ENCODE measurements around the gene SNW1. TPM values are rescaled to one million over a fixed set of nuclear protein-coding genes. Genes with fewer than 3 reads are reported as not detected.

Gene SNW1
- total and polyA plus RNA-seq, 2 of the 4 experiments (the other 2 are of a cell fraction): 28.2 to 30.6 TPM

DNA sequence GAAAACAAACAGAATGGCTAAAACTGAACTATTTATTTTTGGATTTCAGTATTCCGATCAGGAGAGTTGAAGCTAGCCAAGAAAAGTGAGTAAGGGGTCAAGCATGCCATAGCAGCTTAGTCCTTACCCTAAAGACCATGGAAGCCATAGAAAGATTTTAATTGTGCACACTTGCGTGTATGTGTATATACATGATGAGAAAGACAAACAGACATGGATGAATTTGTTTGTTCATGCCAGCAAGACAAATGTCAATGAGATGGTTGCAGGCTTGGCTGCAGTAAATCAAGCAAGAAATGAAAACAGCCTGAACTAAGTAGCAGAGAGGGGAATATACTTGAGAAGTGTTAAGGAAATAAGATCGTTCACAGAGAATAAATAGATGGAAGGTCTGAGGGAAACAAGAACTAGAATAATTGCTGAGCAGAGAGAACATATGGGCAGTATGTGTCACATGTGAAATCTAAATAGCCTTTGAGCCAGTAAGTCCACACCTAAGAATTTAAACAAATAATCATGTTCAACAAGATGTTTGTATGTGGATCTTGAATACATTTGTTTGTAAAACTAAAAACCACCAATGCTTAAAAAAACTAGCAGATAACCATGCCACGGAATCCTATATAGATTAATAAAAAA, 14.8 kb downstream of the SNW1 start:
- Histone ChIP-seq H4K20me1 (ENCODE audit: insufficient read depth, low read length) (peaks cover 6% of the 10 kb centered on the region; the same call in 1 of the 2 replicates), H3K4me2 (ENCODE audit: low read depth, low read length) (no peak overlapping the region), H2BK15ac (ENCODE audit: low read depth, low read length) (no peak overlapping the region), H2AFZ (replicated peaks; ENCODE audit: low read length, poor library complexity) (no peak overlapping the region), H2BK20ac (ENCODE audit: low read depth, low read length) (no peak overlapping the region), H2BK120ac (ENCODE audit: low read depth, low read length) (no peak overlapping the region), H4K8ac (ENCODE audit: low read depth in 2 of 2, low read length in 2 of 2) (no peak overlapping the region), H3K27ac (ENCODE audit: insufficient read depth, low read length) (no peak overlapping the region), H3K36me3 (ENCODE audit: control insufficient read depth, insufficient read depth, low read length) (peaks cover 31% of the 10 kb centered on the region), H3K4me3 (ENCODE audit: insufficient read depth, low read depth, low read length) (no peak overlapping the region), H3K27me3 (ENCODE audit: control insufficient read depth, insufficient read depth, low read length) (no peaks in the 10 kb centered on the region), H2BK5ac (ENCODE audit: low read depth, low read length, poor library complexity, severe bottlenecking) (no peak overlapping the region), H3K14ac (replicated peaks; ENCODE audit: low read depth, low read length) (no peak overlapping the region), H3K9me3 (ENCODE audit: control insufficient read depth, insufficient read depth, low read length) (no peaks in the 10 kb centered on the region), H3K9ac (ENCODE audit: low read depth, low read length) (no peak overlapping the region), H3K4ac (ENCODE audit: low read depth, low read length) (no peak overlapping the region), H4K5ac (ENCODE audit: low read depth, low read length) (no peak overlapping the region), H3K4me1 (ENCODE audit: control insufficient read depth, insufficient read depth, low read length) (no peaks in the 10 kb centered on the region), H2AK9ac (replicated peaks; ENCODE audit: low read depth, low read length, poor library complexity) (no peak overlapping the region), H3K18ac (ENCODE audit: low read depth, low read length) (no peak overlapping the region), H3K79me1 (ENCODE audit: low read depth in 1 of 2, low read length in 2 of 2) (peaks cover 21 to 27% of the 10 kb centered on the region in 2 experiments; a peak in 3 of 4 replicates), H3K56ac (ENCODE audit: extremely low read depth, insufficient read depth, low read length) (no peak overlapping the region), H3K9me1 (ENCODE audit: insufficient read depth, low read length) (no peaks in the 10 kb centered on the region; the same call in 1 of the 2 replicates), H2AK5ac (ENCODE audit: low read depth, low read length) (no peak overlapping the region), H4K91ac (ENCODE audit: insufficient read depth, low read depth, low read length) (no peak overlapping the region), H3K23ac (ENCODE audit: low read depth, low read length) (no peak overlapping the region)
- DNase-seq: no peak
- BruUV-seq (replicated peaks): no TSS peak
- ChIA-PET CTCF (no interaction called here), POLR2A (ENCODE audit: unreplicated experiment) (no interaction called here)
- TF ChIP-seq FOS (IDR thresholded peaks at IDR 0.05; ENCODE audit: low read depth, low read length) (no peak), RCOR1 (IDR thresholded peaks at IDR 0.05; ENCODE audit: insufficient replicate concordance, low read length) (no peak), MAFK (IDR thresholded peaks at IDR 0.05; ENCODE audit: low read depth, low read length) (no peak), CHD1 (IDR thresholded peaks at IDR 0.05; ENCODE audit: low read depth, low read length) (no peak), RAD21 (IDR thresholded peaks at IDR 0.05; ENCODE audit: low read length) (no peak), ELK1 (IDR thresholded peaks at IDR 0.05; ENCODE audit: borderline replicate concordance, low read depth, low read length) (no peak), POLR2A (IDR thresholded peaks at IDR 0.05; ENCODE audit: low read depth, low read length) (no peak), BHLHE40 (IDR thresholded peaks at IDR 0.05; ENCODE audit: low read depth, low read length) (no peak), CEBPB (IDR thresholded peaks at IDR 0.05; ENCODE audit: low read depth, low read length) (no peak), SMC3 (IDR thresholded peaks at IDR 0.05; ENCODE audit: low read depth, low read length) (no peak), NFE2L2 (IDR thresholded peaks at IDR 0.05; ENCODE audit: low read depth, low read length) (no peak), RFX5 (IDR thresholded peaks at IDR 0.05; ENCODE audit: low read depth, low read length) (no peak)
- TF ChIP-seq, protein P1, sequence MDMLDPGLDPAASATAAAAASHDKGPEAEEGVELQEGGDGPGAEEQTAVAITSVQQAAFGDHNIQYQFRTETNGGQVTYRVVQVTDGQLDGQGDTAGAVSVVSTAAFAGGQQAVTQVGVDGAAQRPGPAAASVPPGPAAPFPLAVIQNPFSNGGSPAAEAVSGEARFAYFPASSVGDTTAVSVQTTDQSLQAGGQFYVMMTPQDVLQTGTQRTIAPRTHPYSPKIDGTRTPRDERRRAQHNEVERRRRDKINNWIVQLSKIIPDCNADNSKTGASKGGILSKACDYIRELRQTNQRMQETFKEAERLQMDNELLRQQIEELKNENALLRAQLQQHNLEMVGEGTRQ (IDR thresholded peaks at IDR 0.05; ENCODE audit: low read depth, low read length): no peak
- TF ChIP-seq, protein P2, sequence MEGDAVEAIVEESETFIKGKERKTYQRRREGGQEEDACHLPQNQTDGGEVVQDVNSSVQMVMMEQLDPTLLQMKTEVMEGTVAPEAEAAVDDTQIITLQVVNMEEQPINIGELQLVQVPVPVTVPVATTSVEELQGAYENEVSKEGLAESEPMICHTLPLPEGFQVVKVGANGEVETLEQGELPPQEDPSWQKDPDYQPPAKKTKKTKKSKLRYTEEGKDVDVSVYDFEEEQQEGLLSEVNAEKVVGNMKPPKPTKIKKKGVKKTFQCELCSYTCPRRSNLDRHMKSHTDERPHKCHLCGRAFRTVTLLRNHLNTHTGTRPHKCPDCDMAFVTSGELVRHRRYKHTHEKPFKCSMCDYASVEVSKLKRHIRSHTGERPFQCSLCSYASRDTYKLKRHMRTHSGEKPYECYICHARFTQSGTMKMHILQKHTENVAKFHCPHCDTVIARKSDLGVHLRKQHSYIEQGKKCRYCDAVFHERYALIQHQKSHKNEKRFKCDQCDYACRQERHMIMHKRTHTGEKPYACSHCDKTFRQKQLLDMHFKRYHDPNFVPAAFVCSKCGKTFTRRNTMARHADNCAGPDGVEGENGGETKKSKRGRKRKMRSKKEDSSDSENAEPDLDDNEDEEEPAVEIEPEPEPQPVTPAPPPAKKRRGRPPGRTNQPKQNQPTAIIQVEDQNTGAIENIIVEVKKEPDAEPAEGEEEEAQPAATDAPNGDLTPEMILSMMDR (conservative IDR thresholded peaks at IDR 0.05; ENCODE audit: low read depth, low read length): no peak
- intact Hi-C loops (cut with micrococcal nuclease): no loop called here
- in situ Hi-C loops (cut with MboI; ENCODE audit: low sequenced_read_pairs): no loop called here
- dilution Hi-C loops (cut with HindIII; ENCODE audit: low sequenced_read_pairs, unreplicated experiment): no loop called here
- 86% methylated on average over 1 of the region's 4 CpGs; no CpG with 5 or more reads in 1 of the 2 experiments for WGBS, 2 experiments (ENCODE audit: extremely low coverage in 2 of 2, insufficient read length in 1 of 2)
- no peak; the same call in 1 of the 2 replicates for ATAC-seq (ENCODE audit: low read depth)
